Pancreas (tissue), 10 donors: ENCODE data around the gene RPL27A. TPM values are rescaled to one million over a fixed set of nuclear protein-coding genes. Genes with fewer than 3 reads are reported as not detected.

Experiments used
- ATAC-seq, 4 donors: fragments of 200-7000 bp; cut with Tn5 transposase; one replicate each; pipeline versions ENCODE4 v1.8.0 to v1.9.1; 2020; ENCODE audit warnings: mild to moderate bottlenecking in 4 of 4, moderate library complexity in 4 of 4
- DNase-seq, 6 donors: peaks; one replicate each; pipeline ENCODE4 v3.0.0-alpha.2; 2020
- FAIRE-seq: peaks from 2 replicates; lab custom pipeline; 2012; peaks lifted over from hg19 to GRCh38; lab: Jason Lieb, UNC
- H3K27ac ChIP-seq, 4 donors: fragments of 200-600 bp; sonication (generic); 1 replicate in 3 of 4; 2 replicates in 1 of 4; pipeline versions ENCODE4 v1.5.0 to v1.8.0; 2020
- H3K27me3 ChIP-seq, 4 donors: fragments of 200-600 bp; one replicate each; pipeline ENCODE4 v1.8.0; 2021
- H3K36me3 ChIP-seq, 3 donors: fragments of 200-600 bp; sonication (generic) in 1 of 3; one replicate each; pipeline versions ENCODE4 v1.5.0 to v1.8.0; 2020 to 2021
- H3K4me1 ChIP-seq, 3 donors: fragments of 200-600 bp; one replicate each; pipeline ENCODE4 v1.8.0; 2021
- H3K4me3 ChIP-seq, 4 donors: fragments of 200-600 bp; sonication (generic) in 2 of 4; one replicate each; pipeline versions ENCODE4 v1.5.0 to v1.8.0; 2020 to 2021
- H3K9me3 ChIP-seq, 4 donors: fragments of 200-600 bp; one replicate each; pipeline ENCODE4 v1.8.0; 2021
- WGBS, 2 donors: extraction: QIAGEN DNeasy Blood & Tissue Kit; methylation state at CpG; one replicate each; pipeline ENCODE4 v1.1.7; 2013; 5-methylcytosine and 5-hydroxymethylcytosine counted together
- intact Hi-C, 3 donors: fragments of 100-400 bp; cut with DNase I; formaldehyde crosslinking; loops; one replicate each; pipeline versions ENCODE4 v1.11.1 to v1.14.2; 2022
- polyA plus RNA-seq, 2 donors: library from polyadenylated mRNA; stranded (reverse); fragments of 200-250 nt; gene quantifications; one replicate each; pipeline ENCODE4 v1.2.3, GENCODE V29; 2013
- total RNA-seq, 6 donors: library from RNA; stranded (reverse); fragmentation: NEBNext Ultra II Directional in 4 of 6; extraction: Animal tissue kit (Norgen Biotek cat#: 25700) in 4 of 6; gene quantifications; one replicate each; pipeline versions ENCODE4 v1.2.1 to v1.2.4, GENCODE V29; 2021 to 2023
- TF ChIP-seq, protein P1 (sequence below), 4 donors: fragments of 200-600 bp; sonication (generic) in 3 of 4; IDR thresholded peaks; one replicate each; pipeline versions ENCODE4 v1.5.0 to v1.8.0; 2021; ENCODE audit warnings: antibody characterized with exemption in 4 of 4
- donor health status: healthy with polysubstance abuse.
- donor health status: DM: no; HTN: no; CAD: no; lungs with moderate emphysema.
- donor health status: DM: no; HTN: no; CAD: no.
- donor health status: control.
- donor health status: control.
- donor health status: Bipolar disorder and iron deficiency.
- donor health status: DM: yes; HTN: yes; CAD: no.
- donor health status: DM: no; HTN: no; CAD: no.
- donor health status: DM: no; HTN: no; CAD: no.
- donor health status: DM: yes; HTN: yes; CAD: no.

Gene RPL27A
- total and polyA plus RNA-seq, 8 donors = 321 to 2,393 (median 619) TPM

DNA sequence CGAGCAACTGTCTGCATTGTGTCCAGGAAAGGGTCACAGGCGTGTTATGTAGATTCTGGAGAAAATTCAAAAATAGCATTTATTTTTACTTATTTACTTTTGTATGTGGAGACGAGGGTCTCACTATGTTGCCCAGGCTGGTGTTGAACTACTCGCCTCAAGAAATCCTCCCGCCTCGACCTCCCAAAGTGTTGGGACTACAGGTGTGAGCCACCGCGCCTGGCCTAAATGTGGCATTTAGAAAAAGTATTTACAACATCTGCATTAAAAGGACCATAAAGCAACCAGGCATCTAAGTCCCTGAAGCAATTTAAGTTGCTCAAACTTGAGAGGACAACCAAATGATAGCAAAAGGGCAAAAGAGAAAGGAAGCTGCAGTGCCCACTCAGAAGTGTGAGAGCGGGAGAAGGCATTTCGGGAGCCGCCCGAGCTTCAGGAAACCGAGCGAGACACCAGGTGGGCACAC lies 722 bp upstream of the RPL27A start:
- H3K4me1 ChIP-seq = peaks cover 4 to 25% (median 13%) of the 10 kb centered on the region in 3 donors
- intact Hi-C loops = no loop called here
- 14 to 16% methylated on average over 14 of the region's 14 CpGs for WGBS, 2 donors
- TF ChIP-seq, protein P1, sequence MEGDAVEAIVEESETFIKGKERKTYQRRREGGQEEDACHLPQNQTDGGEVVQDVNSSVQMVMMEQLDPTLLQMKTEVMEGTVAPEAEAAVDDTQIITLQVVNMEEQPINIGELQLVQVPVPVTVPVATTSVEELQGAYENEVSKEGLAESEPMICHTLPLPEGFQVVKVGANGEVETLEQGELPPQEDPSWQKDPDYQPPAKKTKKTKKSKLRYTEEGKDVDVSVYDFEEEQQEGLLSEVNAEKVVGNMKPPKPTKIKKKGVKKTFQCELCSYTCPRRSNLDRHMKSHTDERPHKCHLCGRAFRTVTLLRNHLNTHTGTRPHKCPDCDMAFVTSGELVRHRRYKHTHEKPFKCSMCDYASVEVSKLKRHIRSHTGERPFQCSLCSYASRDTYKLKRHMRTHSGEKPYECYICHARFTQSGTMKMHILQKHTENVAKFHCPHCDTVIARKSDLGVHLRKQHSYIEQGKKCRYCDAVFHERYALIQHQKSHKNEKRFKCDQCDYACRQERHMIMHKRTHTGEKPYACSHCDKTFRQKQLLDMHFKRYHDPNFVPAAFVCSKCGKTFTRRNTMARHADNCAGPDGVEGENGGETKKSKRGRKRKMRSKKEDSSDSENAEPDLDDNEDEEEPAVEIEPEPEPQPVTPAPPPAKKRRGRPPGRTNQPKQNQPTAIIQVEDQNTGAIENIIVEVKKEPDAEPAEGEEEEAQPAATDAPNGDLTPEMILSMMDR (IDR thresholded peaks at IDR 0.05) = no peak
- no peaks in the 10 kb centered on the region for H3K27me3 ChIP-seq
- no peaks in the 10 kb centered on the region for H3K9me3 ChIP-seq
- DNase-seq (no peak), FAIRE-seq (no peak), ATAC-seq (peak in 2 of 4 donors; percentile 51 to 52)
- peak overlapping the region; percentile 70 to 99 (median 94) for H3K4me3 ChIP-seq
- peak overlapping the region; percentile 87 to 94 (median 90) for H3K27ac ChIP-seq
- H3K36me3 ChIP-seq = peaks cover 3 to 29% (median 17%) of the 10 kb centered on the region in 3 donors

DNA sequence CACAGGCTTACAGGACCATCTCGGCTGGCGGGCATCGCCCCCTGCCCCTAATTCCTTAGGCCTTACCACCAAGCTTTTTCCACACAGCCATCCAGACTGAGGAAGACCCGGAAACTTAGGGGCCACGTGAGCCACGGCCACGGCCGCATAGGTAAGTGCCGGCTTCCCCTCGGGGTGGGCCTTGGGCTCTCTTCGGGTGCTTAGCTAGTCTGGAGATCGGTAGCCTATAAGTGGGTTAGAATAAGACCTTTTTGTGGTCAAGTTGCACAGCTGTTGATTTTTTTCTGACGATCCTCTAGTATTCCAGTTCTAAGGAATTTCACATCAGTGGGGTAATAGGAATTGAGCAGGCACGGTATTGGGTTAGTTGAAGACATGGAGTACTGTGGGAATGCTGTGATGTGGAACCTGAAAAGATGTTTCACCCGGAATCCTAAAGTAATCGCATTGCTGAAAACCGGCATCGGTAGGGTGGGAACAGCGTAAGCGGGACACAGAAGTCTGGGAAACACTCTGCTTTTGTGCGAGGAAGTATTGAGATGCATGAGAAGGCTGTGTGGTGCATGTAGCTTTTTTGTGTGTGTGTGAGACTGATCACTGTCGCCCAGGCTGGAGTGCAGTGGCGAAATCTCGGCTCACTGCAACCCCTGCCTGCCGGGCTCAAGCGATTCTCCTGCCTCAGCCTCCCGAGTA lies 669 bp downstream of the RPL27A start:
- Histone ChIP-seq H3K27me3 (no peaks in the 10 kb centered on the region), H3K9me3 (no peaks in the 10 kb centered on the region), H3K4me1 (peaks cover 12 to 39% (median 23%) of the 10 kb centered on the region in 3 donors), H3K36me3 (peaks cover 3 to 30% (median 17%) of the 10 kb centered on the region in 3 donors), H3K4me3 (peak overlapping the region; percentile 70 to 99 (median 94)), H3K27ac (peak overlapping the region; percentile 87 to 94 (median 90))
- no peak for DNase-seq
- no peak for FAIRE-seq
- 2% methylated on average over 27 of the region's 27 CpGs for WGBS, 2 donors
- TF ChIP-seq, protein P1 (IDR thresholded peaks at IDR 0.05) = no peak
- ATAC-seq = peak; percentile 5 to 17 (median 10)
- intact Hi-C loops = no loop called here

DNA sequence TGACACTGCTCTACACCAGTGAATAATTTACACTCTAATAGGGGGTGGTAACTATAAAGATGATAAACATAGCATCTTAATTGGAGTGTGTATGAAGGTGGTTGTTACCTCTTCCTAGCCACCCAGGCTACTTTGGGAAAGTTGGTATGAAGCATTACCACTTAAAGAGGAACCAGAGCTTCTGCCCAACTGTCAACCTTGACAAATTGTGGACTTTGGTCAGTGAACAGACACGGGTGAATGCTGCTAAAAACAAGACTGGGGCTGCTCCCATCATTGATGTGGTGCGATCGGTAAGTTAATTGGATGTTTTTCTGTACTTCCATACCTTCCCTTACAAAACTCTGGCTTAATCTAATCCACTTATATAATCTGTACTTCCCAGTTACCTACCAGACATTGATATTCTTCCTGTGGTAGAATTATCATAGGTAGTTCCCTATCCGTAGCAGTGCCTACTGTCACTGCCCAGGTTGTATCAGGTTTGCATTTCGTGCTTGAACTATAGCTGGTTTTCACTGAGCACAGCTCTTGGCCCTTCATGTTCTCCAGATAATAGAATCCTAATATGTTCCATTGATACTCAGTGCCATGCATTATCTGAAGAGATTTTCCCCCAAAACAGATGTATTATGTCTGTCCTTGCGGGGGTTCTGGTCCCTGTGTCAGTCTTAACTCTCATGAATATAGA lies 2.2 kb downstream of the RPL27A start:
- intact Hi-C loops = no loop called here
- WGBS, 2 donors = 59 to 61% methylated on average over 6 of the region's 6 CpGs
- TF ChIP-seq, protein P1 (IDR thresholded peaks at IDR 0.05) = no peak
- peaks cover 3 to 30% (median 17%) of the 10 kb centered on the region in 3 donors for H3K36me3 ChIP-seq
- no peaks in the 10 kb centered on the region for H3K27me3 ChIP-seq
- no peaks in the 10 kb centered on the region for H3K9me3 ChIP-seq
- DNase-seq = no peak
- no peak for FAIRE-seq
- ATAC-seq = no peak
- peaks cover 17 to 44% (median 23%) of the 10 kb centered on the region in 3 donors for H3K4me1 ChIP-seq
- peak overlapping the region in 1 of 4 donors; percentile 98 for H3K4me3 ChIP-seq
- peak overlapping the region in 2 of 4 donors; percentile 17 to 94 for H3K27ac ChIP-seq

- no peaks in the 10 kb centered on the region for H3K27me3 ChIP-seq
- H3K27ac ChIP-seq = no peak overlapping the region
- WGBS, 2 donors = 72 to 81% methylated on average over 7 of the region's 7 CpGs
- DNase-seq (no peak), ATAC-seq (no peak), FAIRE-seq (no peak)
- TF ChIP-seq, protein P1 (IDR thresholded peaks at IDR 0.05) = no peak
- H3K9me3 ChIP-seq = no peaks in the 10 kb centered on the region
- H3K36me3 ChIP-seq = peaks cover 3 to 30% (median 17%) of the 10 kb centered on the region in 3 donors
- H3K4me1 ChIP-seq = peaks cover 17 to 44% (median 23%) of the 10 kb centered on the region in 3 donors
- intact Hi-C loops = no loop called here
- H3K4me3 ChIP-seq = no peak overlapping the region
Observed at GRCh38 chr11:8685306-8685705, 2.7 kb downstream of the RPL27A start.
